ENCODE data around the gene C4B. TPM values are rescaled to one million over a fixed set of nuclear protein-coding genes. Genes with fewer than 3 reads are reported as not detected.

C4B gene
- total and polyA plus RNA-seq, 3 donors from 2014 or later = 21.3 to 125 (median 96.7) TPM

DNA sequence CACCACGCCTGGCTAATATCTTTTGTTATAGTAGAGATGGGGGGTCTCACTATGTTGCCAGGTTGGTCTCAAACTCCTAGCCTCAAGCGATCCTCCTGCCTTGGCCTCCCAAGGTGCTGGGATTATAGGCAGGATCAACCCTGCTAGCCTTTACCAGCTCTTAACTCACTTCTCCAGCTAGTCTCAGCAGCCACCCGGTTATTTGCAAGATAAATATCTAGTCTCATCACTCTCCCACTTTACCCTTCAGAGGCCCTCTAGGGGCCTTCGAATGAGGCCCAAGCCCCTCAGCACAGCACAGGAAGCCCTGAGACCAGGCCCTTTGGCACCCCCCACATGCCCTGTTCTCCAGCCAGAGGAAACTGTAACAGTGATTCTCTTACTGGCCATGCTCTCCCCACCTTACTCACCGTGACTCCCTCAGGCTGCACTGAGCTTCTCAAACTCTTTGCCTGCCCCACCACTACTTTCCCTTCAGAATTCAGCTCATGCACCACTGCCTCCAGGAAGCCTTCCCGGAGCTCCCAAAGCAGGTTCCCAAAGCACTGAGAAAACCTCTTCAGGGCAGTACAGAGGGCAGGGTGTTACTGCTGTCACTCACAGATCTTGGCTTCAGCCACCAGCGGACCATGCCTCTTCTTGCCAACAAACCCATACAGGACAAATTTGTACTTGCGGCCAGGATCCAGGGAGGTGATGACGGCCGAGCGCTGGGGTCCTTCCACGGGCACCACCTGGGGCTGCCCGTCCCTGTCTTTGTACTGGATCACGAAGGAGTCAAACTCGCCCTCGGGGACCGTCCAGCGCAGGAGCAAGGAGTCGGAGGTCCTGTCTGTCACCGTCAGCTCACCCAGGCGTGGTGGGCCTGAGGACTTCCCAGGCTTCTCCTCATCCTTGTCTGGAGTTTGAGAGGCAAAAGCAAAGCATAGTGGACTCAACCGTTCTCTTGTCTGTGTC is 69.5 kb downstream of the C4B start:
- Histone ChIP-seq H3K4me1 (peaks cover 55% of the 10 kb centered on the region), H3K27ac (no peak overlapping the region), H3K36me3 (ENCODE audit: low read depth, missing control alignments) (no peaks in the 10 kb centered on the region), H3K27me3 (no peaks in the 10 kb centered on the region), H3K4me3 (no peak overlapping the region), H3K9me3 (no peaks in the 10 kb centered on the region)
- intact Hi-C loops (cut with DNase I; ENCODE audit: low total_unique reads) = no loop called here
- TF ChIP-seq, protein P1, sequence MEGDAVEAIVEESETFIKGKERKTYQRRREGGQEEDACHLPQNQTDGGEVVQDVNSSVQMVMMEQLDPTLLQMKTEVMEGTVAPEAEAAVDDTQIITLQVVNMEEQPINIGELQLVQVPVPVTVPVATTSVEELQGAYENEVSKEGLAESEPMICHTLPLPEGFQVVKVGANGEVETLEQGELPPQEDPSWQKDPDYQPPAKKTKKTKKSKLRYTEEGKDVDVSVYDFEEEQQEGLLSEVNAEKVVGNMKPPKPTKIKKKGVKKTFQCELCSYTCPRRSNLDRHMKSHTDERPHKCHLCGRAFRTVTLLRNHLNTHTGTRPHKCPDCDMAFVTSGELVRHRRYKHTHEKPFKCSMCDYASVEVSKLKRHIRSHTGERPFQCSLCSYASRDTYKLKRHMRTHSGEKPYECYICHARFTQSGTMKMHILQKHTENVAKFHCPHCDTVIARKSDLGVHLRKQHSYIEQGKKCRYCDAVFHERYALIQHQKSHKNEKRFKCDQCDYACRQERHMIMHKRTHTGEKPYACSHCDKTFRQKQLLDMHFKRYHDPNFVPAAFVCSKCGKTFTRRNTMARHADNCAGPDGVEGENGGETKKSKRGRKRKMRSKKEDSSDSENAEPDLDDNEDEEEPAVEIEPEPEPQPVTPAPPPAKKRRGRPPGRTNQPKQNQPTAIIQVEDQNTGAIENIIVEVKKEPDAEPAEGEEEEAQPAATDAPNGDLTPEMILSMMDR (IDR thresholded peaks at IDR 0.05) = no peak
- TF ChIP-seq POLR2A (IDR thresholded peaks at IDR 0.05) = no peak
- no peak for DNase-seq
- 93 to 95% methylated on average over 22 of the region's 22 CpGs for WGBS, 2 donors

DNA sequence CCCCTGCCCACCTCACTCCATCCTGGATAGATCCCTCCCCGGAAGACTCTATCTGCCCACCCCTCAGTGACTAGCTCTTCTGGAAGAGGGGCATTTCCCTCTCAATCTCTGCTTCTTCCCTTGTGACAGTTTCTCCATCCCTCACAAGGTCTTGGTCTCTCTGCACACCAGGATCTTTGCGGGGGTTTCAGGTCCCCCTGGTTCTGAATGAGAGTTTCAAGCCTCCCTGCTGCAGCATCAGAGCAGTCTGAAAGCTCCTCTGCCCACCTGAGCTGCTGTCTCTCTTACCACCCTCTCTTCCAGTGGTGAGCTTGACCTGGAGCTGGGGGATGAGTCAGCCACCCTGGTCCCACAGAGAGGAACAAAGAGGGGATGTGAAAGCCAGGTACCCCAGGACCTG is 70.2 kb downstream of the C4B start:
- TF ChIP-seq POLR2A (IDR thresholded peaks at IDR 0.05) = no peak
- TF ChIP-seq, protein P1 (IDR thresholded peaks at IDR 0.05) = no peak
- 95 to 100% methylated on average over 2 of the region's 2 CpGs for WGBS, 2 donors
- intact Hi-C loops (cut with DNase I; ENCODE audit: low total_unique reads) = no loop called here
- DNase-seq = no peak
- no peak overlapping the region for H3K4me3 ChIP-seq
- no peaks in the 10 kb centered on the region for H3K36me3 ChIP-seq (ENCODE audit: low read depth, missing control alignments)
- H3K4me1 ChIP-seq = peaks cover 49% of the 10 kb centered on the region
- no peak overlapping the region for H3K27ac ChIP-seq
- H3K9me3 ChIP-seq = no peaks in the 10 kb centered on the region
- no peaks in the 10 kb centered on the region for H3K27me3 ChIP-seq

Small RNA genes within 50 kb of the gene (small RNA-seq; reads per million reads assigned to genes)
- gene RNA5SP206 = 0 reads per million in 2 donors

Other genes with a start within 250 kb of the C4B start
- 1 to 10 TPM; 3.1 to 6.3 TPM for gene VWA7, start 237.5 kb upstream of the C4B start, total RNA-seq
- 2.7 TPM for gene VWA7, start 237.5 kb upstream of the C4B start, polyA plus RNA-seq (ENCODE audit: insufficient read depth, low read depth, low replicate concordance)
- 100 to 1,000 TPM in 1 of 2 donors, 10 to 100 TPM in 1; 94.8 to 131 TPM for gene VARS1, start 219.0 kb upstream of the C4B start, total RNA-seq
- 156 TPM for gene VARS1, start 219.0 kb upstream of the C4B start, polyA plus RNA-seq (ENCODE audit: insufficient read depth, low read depth, low replicate concordance)
- gene LSM2, start 207.8 kb upstream of the C4B start, total RNA-seq = 10 to 100 TPM; 43.3 to 49.6 TPM
- 55.5 TPM for gene LSM2, start 207.8 kb upstream of the C4B start, polyA plus RNA-seq (ENCODE audit: insufficient read depth, low read depth, low replicate concordance)
- 10 to 100 TPM; 30.3 to 87.9 TPM for gene HSPA1L, start 199.5 kb upstream of the C4B start, total RNA-seq
- 103 TPM for gene HSPA1L, start 199.5 kb upstream of the C4B start, polyA plus RNA-seq (ENCODE audit: insufficient read depth, low read depth, low replicate concordance)
- 100 to 1,000 TPM; 113 to 151 TPM for gene HSPA1A, start 199.3 kb upstream of the C4B start, total RNA-seq
- gene HSPA1A, start 199.3 kb upstream of the C4B start, polyA plus RNA-seq (ENCODE audit: insufficient read depth, low read depth, low replicate concordance) = 90.4 TPM
- 100 to 1,000 TPM; 167 to 204 TPM for gene HSPA1B, start 187.1 kb upstream of the C4B start, total RNA-seq
- gene HSPA1B, start 187.1 kb upstream of the C4B start, polyA plus RNA-seq (ENCODE audit: insufficient read depth, low read depth, low replicate concordance) = 127 TPM
- gene NEU1, start 152.0 kb upstream of the C4B start, total RNA-seq = 10 to 100 TPM; 31.7 to 65.9 TPM
- 27.4 TPM for gene NEU1, start 152.0 kb upstream of the C4B start, polyA plus RNA-seq (ENCODE audit: insufficient read depth, low read depth, low replicate concordance)
- 1 to 10 TPM in 1 of 2 donors, under 1 TPM in 1; 0.87 to 1.2 TPM for gene SLC44A4, start 135.8 kb upstream of the C4B start, total RNA-seq
- 6.3 TPM for gene SLC44A4, start 135.8 kb upstream of the C4B start, polyA plus RNA-seq (ENCODE audit: insufficient read depth, low read depth, low replicate concordance)
- 100 to 1,000 TPM; 102 to 106 TPM for gene EHMT2, start 117.1 kb upstream of the C4B start, total RNA-seq
- gene EHMT2, start 117.1 kb upstream of the C4B start, polyA plus RNA-seq (ENCODE audit: insufficient read depth, low read depth, low replicate concordance) = 82.2 TPM
- gene ZBTB12, start 112.7 kb upstream of the C4B start, total RNA-seq = 1 to 10 TPM; 5.3 to 5.6 TPM
- 6.3 TPM for gene ZBTB12, start 112.7 kb upstream of the C4B start, polyA plus RNA-seq (ENCODE audit: insufficient read depth, low read depth, low replicate concordance)
- 1 to 10 TPM; 5.1 to 6.3 TPM for gene C2, start 87.1 kb upstream of the C4B start, total RNA-seq
- 24.8 TPM for gene C2, start 87.1 kb upstream of the C4B start, polyA plus RNA-seq (ENCODE audit: insufficient read depth, low read depth, low replicate concordance)
- gene CFB, start 68.7 kb upstream of the C4B start, total RNA-seq = 1 to 10 TPM; 4.8 to 5.8 TPM
- gene CFB, start 68.7 kb upstream of the C4B start, polyA plus RNA-seq (ENCODE audit: insufficient read depth, low read depth, low replicate concordance) = 38.6 TPM
- 100 to 1,000 TPM; 181 to 219 TPM for gene NELFE, start 55.8 kb upstream of the C4B start, total RNA-seq
- 292 TPM for gene NELFE, start 55.8 kb upstream of the C4B start, polyA plus RNA-seq (ENCODE audit: insufficient read depth, low read depth, low replicate concordance)
- 10 to 100 TPM; 59.2 to 73.0 TPM for gene SKIC2, start 55.6 kb upstream of the C4B start, total RNA-seq
- gene SKIC2, start 55.6 kb upstream of the C4B start, polyA plus RNA-seq (ENCODE audit: insufficient read depth, low read depth, low replicate concordance) = 39.6 TPM
- gene DXO, start 42.7 kb upstream of the C4B start, total RNA-seq = 10 to 100 TPM; 43.7 to 59.1 TPM
- gene DXO, start 42.7 kb upstream of the C4B start, polyA plus RNA-seq (ENCODE audit: insufficient read depth, low read depth, low replicate concordance) = 96.6 TPM
- gene C4A, start 32.7 kb upstream of the C4B start, total RNA-seq = 100 to 1,000 TPM in 1 of 2 donors, 10 to 100 TPM in 1; 24.6 to 123 TPM
- 114 TPM for gene C4A, start 32.7 kb upstream of the C4B start, polyA plus RNA-seq (ENCODE audit: insufficient read depth, low read depth, low replicate concordance)
- gene CYP21A2, start 23.6 kb downstream of the C4B start, total RNA-seq = 1 to 10 TPM in 1 of 2 donors, under 1 TPM in 1; 0.81 to 1.7 TPM
- gene CYP21A2, start 23.6 kb downstream of the C4B start, polyA plus RNA-seq (ENCODE audit: insufficient read depth, low read depth, low replicate concordance) = 0.96 TPM
- 10 to 100 TPM; 42.4 to 44.0 TPM for gene TNXB, start 94.5 kb downstream of the C4B start, total RNA-seq
- gene TNXB, start 94.5 kb downstream of the C4B start, polyA plus RNA-seq (ENCODE audit: insufficient read depth, low read depth, low replicate concordance) = 78.2 TPM
- gene ATF6B, start 113.5 kb downstream of the C4B start, total RNA-seq = 100 to 1,000 TPM; 120 to 138 TPM
- 76.3 TPM for gene ATF6B, start 113.5 kb downstream of the C4B start, polyA plus RNA-seq (ENCODE audit: insufficient read depth, low read depth, low replicate concordance)
- gene FKBPL, start 115.5 kb downstream of the C4B start, total RNA-seq = 1 to 10 TPM; 7.2 to 9.5 TPM
- 11.6 TPM for gene FKBPL, start 115.5 kb downstream of the C4B start, polyA plus RNA-seq (ENCODE audit: insufficient read depth, low read depth, low replicate concordance)
- 1 to 10 TPM; 4.2 to 6.2 TPM for gene PRRT1, start 137.1 kb downstream of the C4B start, total RNA-seq
- gene PRRT1, start 137.1 kb downstream of the C4B start, polyA plus RNA-seq (ENCODE audit: insufficient read depth, low read depth, low replicate concordance) = 6.1 TPM
- 10 to 100 TPM; 33.9 to 92.8 TPM for gene PPT2, start 139.3 kb downstream of the C4B start, total RNA-seq
- 18.9 TPM for gene PPT2, start 139.3 kb downstream of the C4B start, polyA plus RNA-seq (ENCODE audit: insufficient read depth, low read depth, low replicate concordance)
- 10 to 100 TPM; 24.3 to 25.7 TPM for gene EGFL8, start 149.8 kb downstream of the C4B start, total RNA-seq
- 13.9 TPM for gene EGFL8, start 149.8 kb downstream of the C4B start, polyA plus RNA-seq (ENCODE audit: insufficient read depth, low read depth, low replicate concordance)
- gene AGPAT1, start 161.3 kb downstream of the C4B start, total RNA-seq = 100 to 1,000 TPM; 107 to 115 TPM
- 158 TPM for gene AGPAT1, start 161.3 kb downstream of the C4B start, polyA plus RNA-seq (ENCODE audit: insufficient read depth, low read depth, low replicate concordance)
- 10 to 100 TPM; 76.1 to 79.0 TPM for gene RNF5, start 163.6 kb downstream of the C4B start, total RNA-seq
- 67.1 TPM for gene RNF5, start 163.6 kb downstream of the C4B start, polyA plus RNA-seq (ENCODE audit: insufficient read depth, low read depth, low replicate concordance)
- gene AGER, start 169.5 kb downstream of the C4B start, total RNA-seq = 1 to 10 TPM; 5.8 to 8.6 TPM
- gene AGER, start 169.5 kb downstream of the C4B start, polyA plus RNA-seq (ENCODE audit: insufficient read depth, low read depth, low replicate concordance) = 7.8 TPM
- gene PBX2, start 175.4 kb downstream of the C4B start, total RNA-seq = 100 to 1,000 TPM in 1 of 2 donors, 10 to 100 TPM in 1; 97.9 to 111 TPM
- gene PBX2, start 175.4 kb downstream of the C4B start, polyA plus RNA-seq (ENCODE audit: insufficient read depth, low read depth, low replicate concordance) = 65.0 TPM
- 1 to 10 TPM; 5.4 to 7.7 TPM for gene GPSM3, start 177.8 kb downstream of the C4B start, total RNA-seq
- gene GPSM3, start 177.8 kb downstream of the C4B start, polyA plus RNA-seq (ENCODE audit: insufficient read depth, low read depth, low replicate concordance) = 11.3 TPM
- 10 to 100 TPM; 15.2 to 26.9 TPM for gene NOTCH4, start 209.3 kb downstream of the C4B start, total RNA-seq
- gene NOTCH4, start 209.3 kb downstream of the C4B start, polyA plus RNA-seq (ENCODE audit: insufficient read depth, low read depth, low replicate concordance) = 12.4 TPM